Neuronal stem cell (in vitro differentiated cells): ENCODE data around the gene B3GNT5.

ENCODE experiments used
- DNase-seq: peaks from one replicate; pipeline ENCODE4 v3.0.0-alpha.2; 2013; ENCODE audit warnings: low spot score
- H2AFZ ChIP-seq: one replicate; pipeline ENCODE4 v1.6.1; 2013; ENCODE audit warnings: mild to moderate bottlenecking, low read length, inconsistent platforms
- H2AK5ac ChIP-seq: 2 replicates; pipeline ENCODE4 v1.6.1; 2013; ENCODE audit warnings: low read depth, mild to moderate bottlenecking, inconsistent platforms, low read length, moderate library complexity, mixed read lengths
- H2BK120ac ChIP-seq: 2 replicates; pipeline ENCODE4 v1.6.1; 2013; ENCODE audit warnings: low read depth, mild to moderate bottlenecking, inconsistent platforms, low read length, moderate library complexity, mixed read lengths
- H2BK12ac ChIP-seq: one replicate; pipeline ENCODE4 v1.6.1; 2013; ENCODE audit warnings: low read length, inconsistent platforms
- H2BK15ac ChIP-seq: 2 replicates; pipeline ENCODE4 v1.6.1; 2013; ENCODE audit warnings: mild to moderate bottlenecking, low read length, inconsistent platforms, mixed read lengths
- H2BK5ac ChIP-seq: one replicate; pipeline ENCODE4 v1.6.1; 2013; ENCODE audit warnings: inconsistent platforms, mild to moderate bottlenecking, low read length, moderate library complexity
- H3K14ac ChIP-seq: one replicate; pipeline ENCODE4 v1.6.1; 2013; ENCODE audit warnings: low read length, inconsistent platforms
- H3K18ac ChIP-seq: 2 replicates; pipeline ENCODE4 v1.6.1; 2013; ENCODE audit warnings: low read length, inconsistent platforms
- H3K23ac ChIP-seq: 2 replicates; pipeline ENCODE4 v1.6.1; 2013; ENCODE audit warnings: low read depth, mild to moderate bottlenecking, mixed read lengths, low read length, inconsistent platforms; ENCODE audit not compliant: poor library complexity
- H3K27ac ChIP-seq: replicated peaks from 3 replicates; pipeline ENCODE4 v1.5.1; 2013; ENCODE audit warnings: low read length, inconsistent platforms
- H3K27me3 ChIP-seq, 3 experiments: 2 replicates each; pipeline ENCODE4 v1.6.1; 2013; ENCODE audit warnings: low read length in 3 of 3, mild to moderate bottlenecking in 2 of 3, inconsistent platforms in 1 of 3, low read depth in 1 of 3, mixed read lengths in 1 of 3, moderate library complexity in 1 of 3; ENCODE audit not compliant: control insufficient read depth in 3 of 3, insufficient read depth in 3 of 3
- H3K36me3 ChIP-seq, 2 donors: replicated peaks in 1 of 2; 2 replicates each; pipeline ENCODE4 v1.6.1; 2013; ENCODE audit warnings: low read length in 2 of 2; ENCODE audit not compliant: control insufficient read depth in 2 of 2, insufficient read depth in 2 of 2
- H3K4ac ChIP-seq: 2 replicates; pipeline ENCODE4 v1.6.1; 2013; ENCODE audit warnings: inconsistent platforms, mild to moderate bottlenecking, low read length, moderate library complexity
- H3K4me1 ChIP-seq, 2 donors: 1 replicate in 1 of 2; 2 replicates in 1 of 2; pipeline ENCODE4 v1.6.1; 2013; ENCODE audit warnings: low read length in 2 of 2, low read depth in 1 of 2; ENCODE audit not compliant: control insufficient read depth in 2 of 2, insufficient read depth in 1 of 2
- H3K4me2 ChIP-seq: one replicate; pipeline ENCODE4 v1.6.1; 2013; ENCODE audit warnings: mild to moderate bottlenecking, low read length, inconsistent platforms; ENCODE audit not compliant: insufficient read depth, poor library complexity, severe bottlenecking
- H3K4me3 ChIP-seq, 2 donors: 2 replicates each; pipeline ENCODE4 v1.5.1; 2013; ENCODE audit warnings: low read length in 2 of 2, mild to moderate bottlenecking in 2 of 2, inconsistent platforms in 1 of 2, moderate library complexity in 1 of 2
- H3K79me1 ChIP-seq: one replicate; pipeline ENCODE4 v1.6.1; 2013; ENCODE audit warnings: low read depth, mild to moderate bottlenecking, inconsistent platforms, low read length, moderate library complexity
- H3K9ac ChIP-seq: one replicate; pipeline ENCODE4 v1.6.1; 2013; ENCODE audit warnings: mild to moderate bottlenecking, low read depth, low read length, inconsistent platforms; ENCODE audit not compliant: poor library complexity
- H3K9me3 ChIP-seq, 2 donors: replicated peaks in 1 of 2; 2 replicates each; pipeline versions ENCODE3 to v1.6.1; 2013; ENCODE audit warnings: low read length in 2 of 2, mild to moderate bottlenecking in 2 of 2, inconsistent platforms in 1 of 2, low read depth in 1 of 2, mixed read lengths in 1 of 2, moderate library complexity in 1 of 2; ENCODE audit not compliant: control insufficient read depth in 2 of 2, insufficient read depth in 1 of 2
- H4K8ac ChIP-seq: one replicate; pipeline ENCODE4 v1.6.1; 2013; ENCODE audit warnings: low read depth, mild to moderate bottlenecking, inconsistent platforms, low read length, moderate library complexity
- H4K91ac ChIP-seq: one replicate; pipeline ENCODE4 v1.6.1; 2013; ENCODE audit warnings: low read length, low read depth, mild to moderate bottlenecking, inconsistent platforms; ENCODE audit not compliant: poor library complexity
- WGBS, 2 donors: extraction: QIAGEN DNeasy Blood & Tissue Kit; methylation state at CpG; one replicate each; pipeline ENCODE4 v1.1.7; 2013; ENCODE audit warnings: missing lambda C conversion rate in 2 of 2, mixed read lengths in 1 of 2; ENCODE audit not compliant: insufficient read length in 2 of 2, insufficient replicate concordance in 1 of 2; ENCODE audit errors: extremely low coverage in 2 of 2; 5-methylcytosine and 5-hydroxymethylcytosine counted together

Gene B3GNT5

DNA sequence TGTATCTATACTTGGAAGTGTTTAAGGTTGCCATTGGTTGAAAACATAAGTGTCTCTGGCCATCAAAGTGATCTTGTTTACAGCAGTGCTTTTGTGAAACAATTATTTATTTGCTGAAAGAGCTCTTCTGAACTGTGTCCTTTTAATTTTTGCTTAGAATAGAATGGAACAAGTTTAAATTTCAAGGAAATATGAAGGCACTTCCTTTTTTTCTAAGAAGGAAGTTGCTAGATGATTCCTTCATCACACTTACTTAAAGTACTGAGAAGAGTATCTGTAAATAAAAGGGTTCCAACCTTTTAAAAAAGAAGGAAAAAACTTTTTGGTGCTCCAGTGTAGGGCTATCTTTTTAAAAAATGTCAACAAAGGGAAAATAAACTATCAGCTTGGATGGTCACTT, 19.7 kb downstream of the B3GNT5 start:
- Histone ChIP-seq H3K27me3 (no peaks in the 10 kb centered on the region), H4K91ac (no peak overlapping the region), H2BK5ac (no peak overlapping the region), H3K4me2 (no peak overlapping the region), H3K27ac (no peak overlapping the region), H3K9ac (no peak overlapping the region), H3K9me3 (no peaks in the 10 kb centered on the region), H3K4me1 (no peaks in the 10 kb centered on the region), H3K79me1 (no peaks in the 10 kb centered on the region), H4K8ac (no peak overlapping the region), H2AK5ac (no peak overlapping the region), H2AFZ (no peak overlapping the region), H3K4me3 (no peak overlapping the region), H3K18ac (no peak overlapping the region), H3K23ac (no peak overlapping the region), H3K4ac (no peak overlapping the region), H2BK120ac (no peak overlapping the region), H2BK15ac (no peak overlapping the region), H3K36me3 (peaks cover 0 to 49% of the 10 kb centered on the region in 2 donors), H3K14ac (no peak overlapping the region), H2BK12ac (no peak overlapping the region)
- no peak for DNase-seq

DNA sequence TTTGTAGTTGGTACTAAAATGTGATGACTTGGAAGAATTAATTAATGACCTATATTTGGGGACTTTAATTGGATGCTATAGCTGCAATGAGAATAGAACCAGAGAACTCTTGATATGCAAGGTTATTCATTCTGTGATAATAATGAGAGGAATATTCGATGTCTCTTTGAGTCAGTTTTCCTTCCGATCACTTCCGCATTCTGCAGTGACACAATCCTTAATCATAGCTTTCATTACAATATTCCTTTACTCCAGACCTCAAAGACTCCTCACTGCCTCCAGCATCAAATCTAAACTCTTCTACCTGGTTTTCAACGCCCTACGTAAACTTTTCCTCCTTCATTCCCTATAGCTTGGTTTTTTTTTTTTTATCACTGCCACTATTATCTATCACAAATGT, 21.6 kb downstream of the B3GNT5 start:
- Histone ChIP-seq H3K9ac (no peak overlapping the region), H3K4me1 (no peaks in the 10 kb centered on the region), H2BK5ac (no peak overlapping the region), H3K27ac (no peak overlapping the region), H3K9me3 (no peaks in the 10 kb centered on the region), H2BK15ac (no peak overlapping the region), H3K23ac (no peak overlapping the region), H3K79me1 (no peaks in the 10 kb centered on the region), H2AK5ac (no peak overlapping the region), H3K18ac (no peak overlapping the region), H3K4me3 (no peak overlapping the region), H3K4me2 (no peak overlapping the region), H2AFZ (no peak overlapping the region), H4K8ac (no peak overlapping the region), H3K27me3 (no peaks in the 10 kb centered on the region), H3K36me3 (peaks cover 0 to 44% of the 10 kb centered on the region in 2 donors), H2BK120ac (no peak overlapping the region), H3K14ac (no peak overlapping the region), H2BK12ac (no peak overlapping the region), H4K91ac (no peak overlapping the region), H3K4ac (no peak overlapping the region)
- WGBS, 2 donors = 100% methylated on average over 2 of the region's 5 CpGs; no CpG with 5 or more reads in 1 of the 2 donors
- no peak for DNase-seq

DNA sequence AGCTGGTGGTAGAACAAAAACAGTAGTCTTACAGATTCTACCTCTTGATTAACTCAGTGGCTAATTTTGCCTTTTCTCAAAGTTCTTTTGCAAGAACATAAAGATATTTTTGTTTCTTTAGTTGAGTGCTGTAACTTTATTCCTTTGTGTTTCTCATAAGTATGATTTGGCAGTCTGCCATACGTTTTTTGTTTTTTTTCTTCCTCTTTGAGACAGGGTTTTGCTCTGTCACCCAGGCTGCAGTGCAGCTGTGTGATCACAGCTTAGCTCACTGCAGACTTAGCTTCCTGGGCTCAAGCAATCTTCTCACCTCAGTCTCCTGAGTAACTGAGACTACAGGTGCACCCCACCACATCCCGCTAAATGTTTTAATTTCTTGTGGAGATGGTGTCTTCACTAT, 22.4 kb downstream of the B3GNT5 start:
- Histone ChIP-seq H3K4me2 (no peak overlapping the region), H3K36me3 (peaks cover 0 to 36% of the 10 kb centered on the region in 2 donors), H3K4me1 (no peaks in the 10 kb centered on the region), H3K9me3 (no peaks in the 10 kb centered on the region), H3K18ac (no peak overlapping the region), H3K23ac (no peak overlapping the region), H3K27me3 (no peaks in the 10 kb centered on the region), H3K14ac (no peak overlapping the region), H3K79me1 (no peaks in the 10 kb centered on the region), H2BK15ac (no peak overlapping the region), H2BK12ac (no peak overlapping the region), H4K8ac (no peak overlapping the region), H2BK5ac (no peak overlapping the region), H3K4ac (no peak overlapping the region), H3K4me3 (no peak overlapping the region), H2BK120ac (no peak overlapping the region), H2AK5ac (no peak overlapping the region), H3K9ac (no peak overlapping the region), H3K27ac (no peak overlapping the region), H2AFZ (no peak overlapping the region), H4K91ac (no peak overlapping the region)
- no peak for DNase-seq
- WGBS, 2 donors = no CpG with 5 or more reads among the region's 2 CpGs

DNA sequence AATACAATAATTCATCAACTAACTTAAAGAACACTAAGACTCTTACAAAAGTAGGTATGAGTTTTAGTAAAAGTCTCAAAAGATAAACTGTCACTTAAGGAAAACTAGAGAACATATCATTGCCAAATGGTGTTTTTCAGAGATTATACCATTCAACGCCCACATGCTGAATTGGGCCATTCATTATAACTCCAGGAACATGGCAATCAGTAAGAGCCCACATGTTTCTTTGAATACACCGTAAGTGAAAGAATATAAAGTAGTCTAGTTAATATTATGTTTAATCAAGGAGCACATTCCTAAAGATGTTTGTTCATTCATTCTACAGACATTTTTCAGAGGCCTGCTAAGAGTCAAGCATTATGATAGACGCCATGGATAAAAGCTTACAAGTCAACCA, 22.9 kb downstream of the B3GNT5 start:
- H3K9ac ChIP-seq = no peak overlapping the region
- no peak overlapping the region for H2AK5ac ChIP-seq
- H3K4me3 ChIP-seq = no peak overlapping the region
- no peak overlapping the region for H3K4ac ChIP-seq
- no peak overlapping the region for H2BK5ac ChIP-seq
- no peak overlapping the region for H2AFZ ChIP-seq
- H4K91ac ChIP-seq = no peak overlapping the region
- no peaks in the 10 kb centered on the region for H3K4me1 ChIP-seq
- H3K79me1 ChIP-seq = no peaks in the 10 kb centered on the region
- no CpG with 5 or more reads among the region's 3 CpGs for WGBS, 2 donors
- H3K9me3 ChIP-seq = no peaks in the 10 kb centered on the region
- no peak overlapping the region for H2BK12ac ChIP-seq
- H4K8ac ChIP-seq = no peak overlapping the region
- no peak overlapping the region for H3K14ac ChIP-seq
- H3K36me3 ChIP-seq = peaks cover 0 to 30% of the 10 kb centered on the region in 2 donors
- DNase-seq = no peak
- no peak overlapping the region for H2BK120ac ChIP-seq
- no peak overlapping the region for H3K27ac ChIP-seq
- H2BK15ac ChIP-seq = no peak overlapping the region
- H3K23ac ChIP-seq = no peak overlapping the region
- H3K18ac ChIP-seq = no peak overlapping the region
- no peak overlapping the region for H3K4me2 ChIP-seq
- no peaks in the 10 kb centered on the region for H3K27me3 ChIP-seq
